Measurements from ENCODE around the gene ADGRF5.

The ADGRF5 gene

DNA sequence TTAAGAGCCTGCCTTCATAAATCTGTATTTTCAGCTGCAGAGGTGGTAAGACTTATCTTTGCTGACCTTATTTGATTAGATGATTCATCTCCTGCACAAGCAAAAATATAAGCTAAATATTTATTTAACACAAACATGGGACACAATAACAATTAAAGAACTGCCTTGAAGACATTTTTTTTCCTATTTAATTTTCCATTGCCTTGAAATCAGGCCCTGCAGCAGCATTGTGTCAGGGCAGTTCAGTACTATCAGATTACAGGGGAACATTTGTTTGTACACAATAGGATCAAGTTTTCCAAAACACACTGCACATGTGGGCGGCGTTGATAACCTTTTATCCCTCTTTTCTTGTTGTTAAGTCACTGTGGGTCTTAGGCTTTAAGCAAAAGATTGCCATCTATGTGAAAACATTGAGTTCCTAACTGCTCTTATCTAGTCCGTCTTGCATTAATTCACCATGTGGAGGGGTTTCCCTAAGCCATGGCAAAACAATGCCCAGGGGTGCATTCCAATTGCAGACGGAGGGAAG is 7.4 kb downstream of the ADGRF5 start:
- Histone ChIP-seq H3K27ac (ENCODE audit: low read length) (no peak overlapping the region), H3K27me3 (ENCODE audit: control insufficient read depth, insufficient read depth, low read length) (no peaks in the 10 kb centered on the region), H3K9me3 (ENCODE audit: control insufficient read depth, insufficient read depth, low read length) (no peaks in the 10 kb centered on the region), H3K36me3 (ENCODE audit: control insufficient read depth, insufficient read depth, low read length) (no peaks in the 10 kb centered on the region), H3K4me3 (ENCODE audit: low read length) (no peak overlapping the region), H3K4me1 (ENCODE audit: control insufficient read depth, insufficient read depth, low read length) (no peaks in the 10 kb centered on the region)
- no CpG with 5 or more reads among the region's 4 CpGs for WGBS (ENCODE audit: insufficient coverage, insufficient read length)
- DNase-seq (ENCODE audit: low read depth, low spot score), result no peak

DNA sequence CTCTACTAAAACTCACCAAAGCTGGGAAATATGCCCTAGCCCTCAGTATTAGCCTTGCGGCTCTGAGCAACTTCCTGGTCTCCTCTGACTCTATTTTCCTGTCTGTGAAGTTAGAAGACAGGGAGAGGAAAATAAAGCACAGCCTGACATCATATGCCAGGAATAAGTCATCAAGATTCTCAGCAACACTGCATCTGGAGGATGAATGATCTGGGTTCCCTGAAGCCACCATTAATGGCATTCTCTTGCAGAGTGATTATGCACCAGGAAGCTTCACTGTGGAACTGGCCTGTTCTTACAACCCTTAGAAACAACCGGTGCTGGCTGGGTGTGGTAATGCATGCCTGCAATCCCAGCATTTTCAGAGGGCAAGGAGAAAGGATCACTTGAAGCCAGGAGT is 12.4 kb downstream of the ADGRF5 start:
- Histone ChIP-seq H3K27me3 (ENCODE audit: control insufficient read depth, insufficient read depth, low read length) (no peaks in the 10 kb centered on the region), H3K36me3 (ENCODE audit: control insufficient read depth, insufficient read depth, low read length) (no peaks in the 10 kb centered on the region), H3K4me3 (ENCODE audit: low read length) (no peak overlapping the region), H3K4me1 (ENCODE audit: control insufficient read depth, insufficient read depth, low read length) (no peaks in the 10 kb centered on the region), H3K27ac (ENCODE audit: low read length) (no peak overlapping the region), H3K9me3 (ENCODE audit: control insufficient read depth, insufficient read depth, low read length) (no peaks in the 10 kb centered on the region)
- DNase-seq (ENCODE audit: low read depth, low spot score), result no peak
- WGBS (ENCODE audit: insufficient coverage, insufficient read length), result no CpG with 5 or more reads among the region's 2 CpGs

- Histone ChIP-seq H3K27ac (ENCODE audit: low read length) (no peak overlapping the region), H3K9me3 (ENCODE audit: control insufficient read depth, insufficient read depth, low read length) (no peaks in the 10 kb centered on the region), H3K4me3 (ENCODE audit: low read length) (no peak overlapping the region), H3K27me3 (ENCODE audit: control insufficient read depth, insufficient read depth, low read length) (no peaks in the 10 kb centered on the region), H3K36me3 (ENCODE audit: control insufficient read depth, insufficient read depth, low read length) (no peaks in the 10 kb centered on the region), H3K4me1 (ENCODE audit: control insufficient read depth, insufficient read depth, low read length) (no peaks in the 10 kb centered on the region)
- WGBS (ENCODE audit: insufficient coverage, insufficient read length), result no CpG with 5 or more reads among the region's 3 CpGs
- no peak for DNase-seq (ENCODE audit: low read depth, low spot score)
Observed at GRCh38 chr6:46906776-46907175, 15.0 kb downstream of the ADGRF5 start.

GRCh38 chr6:46904117-46904516 is 17.6 kb downstream of the ADGRF5 start:
- DNase-seq (ENCODE audit: low read depth, low spot score), result no peak
- Histone ChIP-seq H3K9me3 (ENCODE audit: control insufficient read depth, insufficient read depth, low read length) (no peaks in the 10 kb centered on the region), H3K27ac (ENCODE audit: low read length) (no peak overlapping the region), H3K4me1 (ENCODE audit: control insufficient read depth, insufficient read depth, low read length) (no peaks in the 10 kb centered on the region), H3K27me3 (ENCODE audit: control insufficient read depth, insufficient read depth, low read length) (no peaks in the 10 kb centered on the region), H3K4me3 (ENCODE audit: low read length) (no peak overlapping the region), H3K36me3 (ENCODE audit: control insufficient read depth, insufficient read depth, low read length) (no peaks in the 10 kb centered on the region)
- WGBS (ENCODE audit: insufficient coverage, insufficient read length), result no CpG with 5 or more reads among the region's 3 CpGs

- Histone ChIP-seq H3K4me1 (ENCODE audit: control insufficient read depth, insufficient read depth, low read length) (no peaks in the 10 kb centered on the region), H3K4me3 (ENCODE audit: low read length) (no peak overlapping the region), H3K36me3 (ENCODE audit: control insufficient read depth, insufficient read depth, low read length) (no peaks in the 10 kb centered on the region), H3K27ac (ENCODE audit: low read length) (no peak overlapping the region), H3K9me3 (ENCODE audit: control insufficient read depth, insufficient read depth, low read length) (no peaks in the 10 kb centered on the region), H3K27me3 (ENCODE audit: control insufficient read depth, insufficient read depth, low read length) (no peaks in the 10 kb centered on the region)
- WGBS (ENCODE audit: insufficient coverage, insufficient read length), result no CpG with 5 or more reads among the region's 4 CpGs
- no peak for DNase-seq (ENCODE audit: low read depth, low spot score)
Observed at GRCh38 chr6:46903175-46903574, 18.6 kb downstream of the ADGRF5 start.

DNA sequence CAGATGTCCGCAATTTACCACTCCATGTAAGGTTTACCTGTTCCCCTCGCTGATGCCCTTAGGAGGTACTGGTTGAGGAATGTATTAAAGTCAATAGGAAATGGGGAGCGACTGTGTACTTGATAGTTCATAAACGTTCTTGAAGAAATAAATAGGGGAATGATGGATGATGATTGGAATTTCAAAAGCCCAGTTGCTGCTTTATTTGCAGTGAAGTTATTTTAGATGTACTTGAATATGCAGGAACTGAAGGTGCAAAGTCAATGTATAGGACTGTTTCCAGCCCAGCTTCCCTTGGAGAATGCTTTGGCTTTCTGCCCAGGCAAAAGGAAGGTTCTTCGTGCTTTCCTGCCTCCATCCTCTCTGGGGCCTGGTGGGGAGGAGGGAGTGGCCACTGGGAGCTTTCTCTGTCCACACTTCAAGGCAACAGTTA is 19.8 kb downstream of the ADGRF5 start:
- H3K27ac ChIP-seq (ENCODE audit: low read length), result no peak overlapping the region
- H3K27me3 ChIP-seq (ENCODE audit: control insufficient read depth, insufficient read depth, low read length), result no peaks in the 10 kb centered on the region
- no peak overlapping the region for H3K4me3 ChIP-seq (ENCODE audit: low read length)
- DNase-seq (ENCODE audit: low read depth, low spot score), result no peak
- no peaks in the 10 kb centered on the region for H3K36me3 ChIP-seq (ENCODE audit: control insufficient read depth, insufficient read depth, low read length)
- 100% methylated on average over 2 of the region's 5 CpGs for WGBS (ENCODE audit: insufficient coverage, insufficient read length)
- no peaks in the 10 kb centered on the region for H3K4me1 ChIP-seq (ENCODE audit: control insufficient read depth, insufficient read depth, low read length)
- H3K9me3 ChIP-seq (ENCODE audit: control insufficient read depth, insufficient read depth, low read length), result no peaks in the 10 kb centered on the region

DNA sequence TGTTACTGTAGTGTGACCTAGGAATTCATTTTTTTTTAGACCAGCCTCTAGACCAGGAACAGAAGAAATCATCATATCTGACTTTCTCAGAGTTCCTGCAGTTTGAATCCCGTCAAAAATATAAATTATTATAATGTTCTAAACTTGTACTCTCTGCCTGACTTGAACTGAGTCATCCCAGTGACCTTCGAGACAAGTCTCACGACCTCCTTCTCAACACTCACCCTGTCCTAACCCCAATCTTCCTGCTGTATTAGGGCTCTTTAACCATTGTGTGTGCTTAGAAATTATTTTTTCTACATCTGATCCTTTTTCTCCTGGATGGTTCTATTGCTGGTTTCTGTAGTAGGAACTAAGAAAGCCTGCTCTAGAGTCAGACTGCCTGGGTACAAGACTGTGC is 21.5 kb downstream of the ADGRF5 start:
- Histone ChIP-seq H3K4me3 (ENCODE audit: low read length) (no peak overlapping the region), H3K27me3 (ENCODE audit: control insufficient read depth, insufficient read depth, low read length) (no peaks in the 10 kb centered on the region), H3K9me3 (ENCODE audit: control insufficient read depth, insufficient read depth, low read length) (no peaks in the 10 kb centered on the region), H3K27ac (ENCODE audit: low read length) (no peak overlapping the region), H3K4me1 (ENCODE audit: control insufficient read depth, insufficient read depth, low read length) (no peaks in the 10 kb centered on the region), H3K36me3 (ENCODE audit: control insufficient read depth, insufficient read depth, low read length) (no peaks in the 10 kb centered on the region)
- no peak for DNase-seq (ENCODE audit: low read depth, low spot score)
- WGBS (ENCODE audit: insufficient coverage, insufficient read length), result no CpG with 5 or more reads among the region's 3 CpGs

DNA sequence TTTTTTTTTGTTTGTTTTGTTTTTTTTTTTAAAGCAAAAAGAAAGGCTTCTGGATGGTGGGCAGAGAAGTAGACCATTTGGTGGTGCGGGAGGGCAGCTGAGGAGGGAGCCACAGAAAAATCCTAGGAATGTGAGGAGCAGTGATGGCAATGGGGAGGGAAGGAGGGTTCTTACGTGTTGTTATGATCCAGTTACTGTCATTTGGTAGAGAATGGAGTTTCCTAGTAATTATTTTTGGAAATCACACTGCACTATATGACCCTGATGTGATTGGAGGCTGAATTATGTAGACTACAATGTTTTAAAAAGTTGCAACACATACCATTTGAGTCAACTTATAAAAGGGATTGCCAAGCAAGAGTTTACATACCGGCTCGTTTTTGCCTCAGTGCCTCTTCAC is 22.1 kb downstream of the ADGRF5 start:
- Histone ChIP-seq H3K27me3 (ENCODE audit: control insufficient read depth, insufficient read depth, low read length) (no peaks in the 10 kb centered on the region), H3K9me3 (ENCODE audit: control insufficient read depth, insufficient read depth, low read length) (no peaks in the 10 kb centered on the region), H3K27ac (ENCODE audit: low read length) (no peak overlapping the region), H3K36me3 (ENCODE audit: control insufficient read depth, insufficient read depth, low read length) (no peaks in the 10 kb centered on the region), H3K4me1 (ENCODE audit: control insufficient read depth, insufficient read depth, low read length) (no peaks in the 10 kb centered on the region), H3K4me3 (ENCODE audit: low read length) (no peak overlapping the region)
- WGBS (ENCODE audit: insufficient coverage, insufficient read length), result no CpG with 5 or more reads among the region's 4 CpGs
- no peak for DNase-seq (ENCODE audit: low read depth, low spot score)

- H3K9me3 ChIP-seq (ENCODE audit: control insufficient read depth, insufficient read depth, low read length), result no peaks in the 10 kb centered on the region
- no peak overlapping the region for H3K27ac ChIP-seq (ENCODE audit: low read length)
- no peaks in the 10 kb centered on the region for H3K36me3 ChIP-seq (ENCODE audit: control insufficient read depth, insufficient read depth, low read length)
- no CpG with 5 or more reads among the region's 2 CpGs for WGBS (ENCODE audit: insufficient coverage, insufficient read length)
- no peak for DNase-seq (ENCODE audit: low read depth, low spot score)
- H3K27me3 ChIP-seq (ENCODE audit: control insufficient read depth, insufficient read depth, low read length), result no peaks in the 10 kb centered on the region
- H3K4me3 ChIP-seq (ENCODE audit: low read length), result no peak overlapping the region
- H3K4me1 ChIP-seq (ENCODE audit: control insufficient read depth, insufficient read depth, low read length), result no peaks in the 10 kb centered on the region
Observed at GRCh38 chr6:46898006-46898405, 23.7 kb downstream of the ADGRF5 start.

DNA sequence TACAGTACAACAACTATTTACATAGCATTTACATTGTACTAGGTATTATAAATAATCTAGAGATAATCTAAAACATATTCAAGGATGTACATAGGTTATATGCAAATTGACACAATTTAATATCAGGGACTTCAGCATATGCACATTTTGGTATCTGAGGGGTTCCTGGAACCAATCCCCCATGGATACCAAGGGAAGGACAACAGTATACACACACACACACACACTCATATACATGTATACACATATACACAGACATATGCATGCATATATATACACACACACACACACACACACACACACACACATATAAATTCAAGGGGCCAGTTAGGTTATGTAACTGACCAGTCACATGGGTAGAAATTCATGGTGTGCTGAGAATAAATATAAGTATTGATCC is 24.9 kb downstream of the ADGRF5 start:
- no peaks in the 10 kb centered on the region for H3K36me3 ChIP-seq (ENCODE audit: control insufficient read depth, insufficient read depth, low read length)
- no peaks in the 10 kb centered on the region for H3K27me3 ChIP-seq (ENCODE audit: control insufficient read depth, insufficient read depth, low read length)
- no peak overlapping the region for H3K27ac ChIP-seq (ENCODE audit: low read length)
- no peaks in the 10 kb centered on the region for H3K9me3 ChIP-seq (ENCODE audit: control insufficient read depth, insufficient read depth, low read length)
- no peak for DNase-seq (ENCODE audit: low read depth, low spot score)
- no peaks in the 10 kb centered on the region for H3K4me1 ChIP-seq (ENCODE audit: control insufficient read depth, insufficient read depth, low read length)
- H3K4me3 ChIP-seq (ENCODE audit: low read length), result no peak overlapping the region

DNA sequence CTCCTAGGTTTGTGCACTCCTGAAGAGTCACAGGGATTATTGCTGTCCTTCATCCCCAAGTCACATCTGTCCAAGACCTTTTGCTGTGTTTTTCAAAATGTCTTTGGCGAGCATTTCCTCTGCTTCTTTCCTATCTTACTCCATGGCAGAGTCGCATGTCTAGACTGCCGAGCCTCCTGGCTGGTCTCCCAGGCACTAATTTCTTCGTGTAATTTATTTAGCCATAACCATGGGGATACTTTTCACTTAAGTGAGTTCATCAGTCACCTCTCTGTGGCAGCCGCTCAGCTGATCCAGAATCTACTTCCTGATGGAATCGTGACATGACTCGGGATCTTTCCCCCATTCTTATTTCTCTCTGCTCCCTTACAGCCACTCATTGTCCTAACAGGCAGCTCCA is 25.8 kb downstream of the ADGRF5 start:
- Histone ChIP-seq H3K4me3 (ENCODE audit: low read length) (no peak overlapping the region), H3K27ac (ENCODE audit: low read length) (no peak overlapping the region), H3K9me3 (ENCODE audit: control insufficient read depth, insufficient read depth, low read length) (no peaks in the 10 kb centered on the region), H3K27me3 (ENCODE audit: control insufficient read depth, insufficient read depth, low read length) (no peaks in the 10 kb centered on the region), H3K4me1 (ENCODE audit: control insufficient read depth, insufficient read depth, low read length) (no peaks in the 10 kb centered on the region), H3K36me3 (ENCODE audit: control insufficient read depth, insufficient read depth, low read length) (no peaks in the 10 kb centered on the region)
- no peak for DNase-seq (ENCODE audit: low read depth, low spot score)
- no CpG with 5 or more reads among the region's 7 CpGs for WGBS (ENCODE audit: insufficient coverage, insufficient read length)

Data from iPS DF 6.9 (cell line).